HG03520 (cell line): Measurements from ENCODE around the gene RFESD.

Source experiments
- ATAC-seq: cut with Tn5 transposase; IDR thresholded peaks from one replicate; pipeline ENCODE4 v1.9.1; 2021; ENCODE audit warnings: mild to moderate bottlenecking, moderate library complexity; ENCODE audit not compliant: unreplicated experiment

The RFESD gene

DNA sequence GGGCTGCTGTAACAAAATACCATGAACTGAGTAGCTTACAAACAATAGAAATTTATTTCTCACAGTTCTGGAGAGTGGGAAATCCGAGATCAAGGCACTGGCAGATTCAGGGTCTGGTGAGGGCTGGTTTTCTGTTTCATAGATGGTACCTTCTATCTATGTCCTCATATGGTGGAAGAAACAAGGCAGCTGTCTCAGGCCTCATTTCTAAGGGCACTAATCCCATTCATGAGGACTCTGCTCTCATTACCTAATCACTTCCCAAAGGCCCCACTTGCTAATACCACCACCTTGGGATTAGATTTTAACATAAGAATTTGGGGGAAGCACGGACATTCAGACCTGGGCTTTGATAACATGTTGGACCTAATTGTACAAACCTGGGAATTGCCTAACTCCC is 13.5 kb downstream of the RFESD start:
- no peak for ATAC-seq

DNA sequence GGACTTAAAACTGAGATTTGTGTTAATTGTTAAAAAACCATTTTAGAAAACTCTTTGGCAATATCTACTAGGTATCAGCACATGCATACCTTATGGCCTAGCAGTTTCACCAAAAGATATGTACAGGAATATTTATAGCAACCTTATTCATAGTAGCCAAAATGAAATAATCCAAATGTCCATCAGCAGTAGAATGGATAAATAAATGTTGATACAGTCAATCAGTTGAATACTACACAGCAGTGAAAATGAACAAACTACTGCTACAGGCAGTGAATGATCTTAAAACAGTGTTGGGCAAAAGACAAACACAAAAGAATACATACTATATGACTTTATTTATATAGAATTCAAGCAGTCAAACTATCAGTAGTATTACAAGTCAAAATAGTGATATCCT is 16.4 kb downstream of the RFESD start:
- no peak for ATAC-seq

GRCh38 chr5:95664204-95664786 is 17.7 kb downstream of the RFESD start:
- no peak for ATAC-seq

GRCh38 chr5:95667061-95667618 is 20.6 kb downstream of the RFESD start:
- ATAC-seq, result no peak

GRCh38 chr5:95667678-95668077 is 21.1 kb downstream of the RFESD start:
- no peak for ATAC-seq

- no peak for ATAC-seq
Observed at GRCh38 chr5:95668216-95668615, 21.6 kb downstream of the RFESD start.

- no peak for ATAC-seq
Observed at GRCh38 chr5:95668728-95669127, 22.2 kb downstream of the RFESD start.

DNA sequence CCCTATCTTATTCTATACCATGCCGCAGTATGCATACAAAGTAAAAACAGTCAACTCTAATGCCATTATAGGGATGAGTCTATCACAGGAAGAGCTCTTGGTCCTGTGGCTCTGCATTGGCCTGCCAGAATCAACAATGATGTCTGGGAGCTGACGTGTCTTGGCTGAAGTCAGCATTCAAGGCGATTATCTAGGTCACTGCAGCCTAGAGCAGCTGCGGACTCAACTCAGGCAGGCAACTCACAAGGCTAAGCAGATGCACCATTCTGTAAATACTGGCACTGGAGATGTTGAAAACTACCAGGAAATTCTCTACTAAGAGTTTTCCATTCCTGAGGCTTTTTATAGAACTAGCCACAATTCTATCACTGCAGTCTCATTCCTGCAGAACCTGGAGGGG is 23.0 kb downstream of the RFESD start:
- no peak for ATAC-seq

GRCh38 chr5:95669985-95670384 is 23.4 kb downstream of the RFESD start:
- ATAC-seq, result no peak

GRCh38 chr5:95670568-95670967 is 24.0 kb downstream of the RFESD start:
- no peak for ATAC-seq

- no peak for ATAC-seq
Observed at GRCh38 chr5:95671826-95672225, 25.2 kb downstream of the RFESD start.

DNA sequence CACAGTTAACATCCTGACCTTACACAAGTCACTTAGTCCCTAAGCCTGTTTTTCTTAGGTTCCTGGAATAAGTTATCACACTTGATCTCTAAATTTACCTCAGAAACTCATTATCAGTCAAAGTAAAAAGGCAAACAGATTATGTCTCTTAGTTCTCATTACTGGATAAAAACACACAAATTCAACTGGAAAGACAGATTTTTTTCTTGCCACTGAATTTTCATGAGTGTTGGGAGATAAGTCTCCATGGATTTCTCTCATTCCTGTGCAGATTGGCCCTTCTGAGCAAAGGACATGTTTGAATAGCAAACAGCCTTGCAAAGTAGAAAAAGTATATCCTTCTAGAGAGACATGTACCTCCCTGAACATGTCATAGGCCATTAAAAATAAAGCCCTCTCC is 26.1 kb downstream of the RFESD start:
- ATAC-seq, result no peak

DNA sequence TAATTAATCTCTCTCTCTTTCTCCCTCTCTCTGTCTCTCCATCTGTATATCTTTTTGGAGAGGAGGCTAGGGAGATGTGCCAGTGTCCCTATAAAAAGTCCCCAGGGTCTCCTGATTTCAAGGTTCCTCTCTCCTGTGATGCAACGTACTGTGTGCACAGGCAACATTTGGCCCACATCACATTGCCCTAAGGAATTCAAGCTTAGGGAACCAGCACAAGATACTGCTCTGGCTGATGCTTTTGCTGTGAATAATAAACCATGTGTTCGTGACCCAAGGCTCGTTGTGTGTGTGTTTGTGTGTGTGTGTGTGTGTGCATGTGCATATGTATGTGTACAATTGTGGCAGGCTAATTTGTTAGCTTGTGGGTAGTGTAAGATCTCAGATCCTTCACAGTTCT is 26.5 kb downstream of the RFESD start:
- no peak for ATAC-seq

- ATAC-seq, result no peak
Observed at GRCh38 chr5:95682891-95683290, 36.3 kb downstream of the RFESD start, which contains the start of gene SPATA9. SPATA9 (minus strand) TSS chr5:95682991; CDS start chr5:95682854, 137 bp downstream.

DNA sequence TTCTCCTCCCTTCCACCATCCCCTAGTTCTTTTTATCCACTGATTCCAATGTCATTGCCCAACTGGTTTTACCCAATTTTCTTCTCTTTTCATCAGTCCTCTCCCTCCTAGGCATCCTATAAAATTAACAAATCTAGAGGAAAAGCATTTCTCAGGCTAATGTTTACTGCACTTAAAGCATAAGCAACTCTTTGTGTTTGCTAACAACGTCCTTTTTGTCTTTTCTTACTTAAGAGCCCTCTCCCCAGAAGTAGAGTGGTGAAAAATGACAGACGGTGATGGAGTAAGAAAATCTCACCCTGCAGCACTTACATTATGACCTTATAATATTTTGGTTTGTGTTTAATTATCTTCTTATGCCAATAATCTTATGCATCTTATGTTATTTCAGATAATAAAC is 37.8 kb downstream of the RFESD start:
- no peak for ATAC-seq

GRCh38 chr5:95686651-95687050 is 40.1 kb downstream of the RFESD start:
- ATAC-seq, result no peak

- ATAC-seq, result no peak
Observed at GRCh38 chr5:95689680-95690079, 43.1 kb downstream of the RFESD start.

DNA sequence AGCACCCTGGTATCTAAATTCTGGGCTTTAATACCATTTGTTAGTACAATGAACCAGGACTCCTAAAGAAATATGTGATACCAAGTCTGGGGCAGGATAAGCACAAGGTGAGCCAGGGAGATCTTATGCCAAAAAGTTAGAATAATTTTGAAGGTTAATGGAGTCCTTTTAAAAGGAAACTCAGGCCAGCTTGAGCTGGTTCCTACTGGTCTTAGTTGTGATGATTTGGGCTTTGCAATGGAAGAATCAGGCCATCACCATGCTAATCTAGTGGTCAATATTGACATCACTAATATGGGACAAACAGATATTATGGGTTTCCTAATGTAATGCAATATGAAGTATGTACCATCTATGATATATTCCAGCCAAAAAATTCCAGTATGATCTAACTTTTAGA is 43.8 kb downstream of the RFESD start:
- no peak for ATAC-seq

DNA sequence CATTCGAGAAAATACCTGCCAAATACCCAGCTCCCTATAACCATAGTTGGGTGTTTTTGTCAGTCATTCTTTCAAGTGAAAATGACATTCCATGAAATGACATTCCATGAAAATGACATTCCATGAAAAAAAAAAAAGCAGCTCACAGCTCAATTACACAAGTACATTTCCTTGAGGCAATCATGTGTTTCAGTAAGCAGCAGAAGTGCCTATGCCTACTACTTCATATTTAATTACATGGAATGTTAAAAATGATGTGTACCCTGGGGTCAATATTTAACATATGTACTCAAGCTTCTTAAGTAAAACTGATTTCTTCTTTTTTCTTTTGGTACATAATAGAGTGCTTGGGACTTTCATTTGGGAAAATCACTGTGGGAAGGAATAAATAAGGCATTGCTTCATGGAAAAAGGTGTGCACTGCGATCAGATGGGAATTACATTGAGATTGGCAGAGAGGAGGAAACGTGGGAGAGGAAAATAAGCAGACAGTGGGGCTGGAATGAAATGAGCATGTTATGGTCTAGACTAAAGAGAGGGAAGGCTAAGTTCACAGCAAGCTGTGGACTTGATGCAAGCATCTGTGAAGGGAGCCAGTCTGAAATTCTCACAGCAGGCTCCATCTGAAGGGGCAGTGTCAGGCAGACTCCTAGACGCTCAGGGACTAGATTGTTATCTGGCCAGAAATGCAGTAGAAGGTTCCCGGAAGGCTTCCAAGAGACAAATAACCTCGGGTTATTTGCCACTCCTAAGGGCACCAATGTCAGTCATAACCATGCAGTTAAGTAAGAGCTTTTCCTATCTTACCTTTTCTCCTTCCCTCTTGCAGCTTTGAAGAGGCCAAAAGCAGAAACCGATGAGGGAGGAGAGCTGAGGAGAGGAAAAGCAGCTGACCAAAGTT is 51.5 kb downstream of the RFESD start:
- no peak for ATAC-seq

DNA sequence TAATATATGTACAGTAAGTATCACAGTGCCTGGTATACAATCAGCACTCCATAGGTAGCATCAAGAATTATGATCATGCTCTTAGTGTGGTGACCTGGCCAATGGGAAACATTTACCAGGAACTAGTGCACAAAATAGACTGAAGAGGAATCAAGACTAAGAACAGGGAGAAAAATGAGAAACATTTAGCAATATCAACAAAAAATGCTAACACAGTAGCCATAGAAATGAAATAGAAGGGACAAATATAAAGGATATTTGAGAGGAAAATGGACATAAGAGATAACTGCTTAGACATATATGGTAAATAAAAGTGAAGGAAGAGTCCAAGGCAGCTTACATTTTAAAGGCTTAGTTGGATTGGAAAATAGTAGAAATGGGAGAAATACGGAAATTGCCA is 52.8 kb downstream of the RFESD start:
- no peak for ATAC-seq

DNA sequence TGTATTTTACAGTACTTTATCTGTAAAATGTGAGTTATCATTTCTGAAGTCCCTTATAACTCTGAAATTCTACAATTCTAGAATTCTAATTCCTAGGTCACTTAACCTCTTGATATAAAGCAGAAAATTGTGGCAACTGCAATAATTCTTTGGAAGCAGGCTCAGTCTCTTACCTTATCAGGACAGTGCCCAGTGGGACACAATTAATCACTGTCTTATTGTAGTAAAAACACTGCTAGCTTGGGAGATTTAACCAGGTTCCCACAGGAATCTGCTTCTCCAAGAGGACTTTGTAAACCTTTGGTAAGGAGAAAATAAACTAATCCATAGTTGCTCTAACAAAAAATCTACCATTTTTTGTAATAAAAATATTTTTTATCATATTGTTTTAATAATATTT is 54.5 kb downstream of the RFESD start:
- no peak for ATAC-seq

- no peak for ATAC-seq
Observed at GRCh38 chr5:95704150-95704549, 57.6 kb downstream of the RFESD start.
